Smooth muscle cell of trachea (primary cell): ENCODE data around the gene CLCA4. TPM values are rescaled to one million over a fixed set of nuclear protein-coding genes. Genes with fewer than 3 reads are reported as not detected.

Experiments used
- total RNA-seq: library from RNA; depleted of rRNA; stranded (reverse); fragments of >200 nt; gene quantifications from 2 replicates; pipeline ENCODE4 v1.2.1, GENCODE V29; 2014

Gene CLCA4, protein sequence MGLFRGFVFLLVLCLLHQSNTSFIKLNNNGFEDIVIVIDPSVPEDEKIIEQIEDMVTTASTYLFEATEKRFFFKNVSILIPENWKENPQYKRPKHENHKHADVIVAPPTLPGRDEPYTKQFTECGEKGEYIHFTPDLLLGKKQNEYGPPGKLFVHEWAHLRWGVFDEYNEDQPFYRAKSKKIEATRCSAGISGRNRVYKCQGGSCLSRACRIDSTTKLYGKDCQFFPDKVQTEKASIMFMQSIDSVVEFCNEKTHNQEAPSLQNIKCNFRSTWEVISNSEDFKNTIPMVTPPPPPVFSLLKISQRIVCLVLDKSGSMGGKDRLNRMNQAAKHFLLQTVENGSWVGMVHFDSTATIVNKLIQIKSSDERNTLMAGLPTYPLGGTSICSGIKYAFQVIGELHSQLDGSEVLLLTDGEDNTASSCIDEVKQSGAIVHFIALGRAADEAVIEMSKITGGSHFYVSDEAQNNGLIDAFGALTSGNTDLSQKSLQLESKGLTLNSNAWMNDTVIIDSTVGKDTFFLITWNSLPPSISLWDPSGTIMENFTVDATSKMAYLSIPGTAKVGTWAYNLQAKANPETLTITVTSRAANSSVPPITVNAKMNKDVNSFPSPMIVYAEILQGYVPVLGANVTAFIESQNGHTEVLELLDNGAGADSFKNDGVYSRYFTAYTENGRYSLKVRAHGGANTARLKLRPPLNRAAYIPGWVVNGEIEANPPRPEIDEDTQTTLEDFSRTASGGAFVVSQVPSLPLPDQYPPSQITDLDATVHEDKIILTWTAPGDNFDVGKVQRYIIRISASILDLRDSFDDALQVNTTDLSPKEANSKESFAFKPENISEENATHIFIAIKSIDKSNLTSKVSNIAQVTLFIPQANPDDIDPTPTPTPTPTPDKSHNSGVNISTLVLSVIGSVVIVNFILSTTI
- total RNA-seq: not detected in 2 replicates

DNA sequence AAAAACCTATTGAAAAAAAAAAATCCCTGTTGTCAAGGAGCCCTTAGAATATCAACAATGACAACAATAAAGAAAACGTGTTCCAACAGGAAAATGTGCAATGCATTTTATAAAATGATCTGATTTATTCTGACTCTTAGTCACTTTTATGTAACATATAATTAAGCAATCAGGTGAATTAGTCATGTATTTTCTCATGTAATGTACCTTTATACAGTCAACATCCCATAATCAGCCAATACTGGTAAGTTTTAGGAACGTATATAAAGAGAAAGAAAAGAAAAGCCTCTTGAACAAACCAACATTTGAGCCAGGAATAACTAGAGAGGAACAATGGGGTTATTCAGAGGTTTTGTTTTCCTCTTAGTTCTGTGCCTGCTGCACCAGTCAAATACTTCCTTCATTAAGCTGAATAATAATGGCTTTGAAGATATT, at the start of gene CLCA4:
Gene CLCA4 (plus strand): TSS at position 292 of the 435 bp plus-strand sequence. CDS start 42 bp downstream, at position 334.

Other genes with a start within 250 kb of the CLCA4 start
- gene ODF2L, start 150.8 kb upstream of the CLCA4 start, total RNA-seq: 25.1 and 49.0 TPM in 2 replicates
- gene CLCA2, start 122.9 kb upstream of the CLCA4 start, total RNA-seq: 2.9 and 11.2 TPM in 2 replicates
- 0.15 and 0.17 TPM in 2 replicates for gene CLCA1, start 78.2 kb upstream of the CLCA4 start, total RNA-seq
- gene SH3GLB1, start 157.5 kb downstream of the CLCA4 start, total RNA-seq: 41.4 and 55.7 TPM in 2 replicates